Esophagus muscularis mucosa (tissue), 3 donors: ENCODE data around the gene AVL9.

Experiments used
- POLR2A ChIP-seq: fragments of 450-650 bp; IDR thresholded peaks from one replicate; pipeline ENCODE4 v1.6.1; 2017; ENCODE audit warnings: antibody characterized with exemption, moderate library complexity, mild to moderate bottlenecking, low read depth
- TF ChIP-seq, protein P1 (sequence below), 3 experiments: fragments of 200-600 bp in 2 of 3; fragments of 450-650 bp in 1 of 3; sonication (generic) in 2 of 3; IDR thresholded peaks; one replicate each; pipeline ENCODE4 v1.5.1; 2017 to 2019; ENCODE audit warnings: antibody characterized with exemption in 3 of 3, mild to moderate bottlenecking in 2 of 3, moderate library complexity in 1 of 3

DNA sequence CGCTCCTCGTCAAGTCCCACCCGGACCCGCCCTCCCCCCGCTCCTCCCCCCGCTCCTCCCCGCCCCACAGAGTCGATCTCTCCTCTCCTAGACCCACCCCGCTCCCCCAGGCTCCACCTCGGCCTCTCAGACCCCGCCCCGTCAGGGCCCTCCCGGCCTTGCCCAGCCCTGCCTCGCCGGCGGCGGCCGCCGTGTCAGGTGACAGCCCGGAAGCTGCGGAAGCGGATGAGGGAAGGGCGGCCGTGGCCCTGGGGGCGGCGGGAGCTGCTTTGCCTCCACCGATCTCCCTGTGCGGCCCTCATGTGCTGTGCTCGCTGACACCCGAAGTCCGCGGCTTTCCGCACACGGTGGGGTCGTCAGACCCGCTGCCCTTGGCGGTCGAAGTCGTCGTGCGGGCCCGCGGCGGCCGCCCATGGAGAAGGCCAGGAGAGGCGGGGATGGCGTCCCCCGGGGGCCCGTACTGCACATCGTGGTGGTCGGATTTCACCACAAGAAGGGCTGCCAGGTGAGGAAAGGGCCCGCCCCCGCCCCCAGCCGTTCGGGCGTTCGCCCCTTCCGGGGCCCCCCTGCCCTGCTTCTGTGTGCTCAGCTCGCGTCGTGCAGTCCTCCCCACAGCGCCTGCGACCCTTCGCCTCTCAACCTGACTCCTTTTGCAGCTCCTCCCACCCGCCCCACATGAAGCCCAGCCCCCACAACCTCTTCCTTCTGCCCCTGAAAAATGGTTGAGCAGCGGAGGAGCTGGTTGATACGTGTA lies at the start of gene AVL9:
- peak; percentile 84 for TF ChIP-seq POLR2A
- TF ChIP-seq, protein P1, sequence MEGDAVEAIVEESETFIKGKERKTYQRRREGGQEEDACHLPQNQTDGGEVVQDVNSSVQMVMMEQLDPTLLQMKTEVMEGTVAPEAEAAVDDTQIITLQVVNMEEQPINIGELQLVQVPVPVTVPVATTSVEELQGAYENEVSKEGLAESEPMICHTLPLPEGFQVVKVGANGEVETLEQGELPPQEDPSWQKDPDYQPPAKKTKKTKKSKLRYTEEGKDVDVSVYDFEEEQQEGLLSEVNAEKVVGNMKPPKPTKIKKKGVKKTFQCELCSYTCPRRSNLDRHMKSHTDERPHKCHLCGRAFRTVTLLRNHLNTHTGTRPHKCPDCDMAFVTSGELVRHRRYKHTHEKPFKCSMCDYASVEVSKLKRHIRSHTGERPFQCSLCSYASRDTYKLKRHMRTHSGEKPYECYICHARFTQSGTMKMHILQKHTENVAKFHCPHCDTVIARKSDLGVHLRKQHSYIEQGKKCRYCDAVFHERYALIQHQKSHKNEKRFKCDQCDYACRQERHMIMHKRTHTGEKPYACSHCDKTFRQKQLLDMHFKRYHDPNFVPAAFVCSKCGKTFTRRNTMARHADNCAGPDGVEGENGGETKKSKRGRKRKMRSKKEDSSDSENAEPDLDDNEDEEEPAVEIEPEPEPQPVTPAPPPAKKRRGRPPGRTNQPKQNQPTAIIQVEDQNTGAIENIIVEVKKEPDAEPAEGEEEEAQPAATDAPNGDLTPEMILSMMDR (IDR thresholded peaks at IDR 0.05): no peak
